ENCODE measurements around the gene SPDEF.

DNA sequence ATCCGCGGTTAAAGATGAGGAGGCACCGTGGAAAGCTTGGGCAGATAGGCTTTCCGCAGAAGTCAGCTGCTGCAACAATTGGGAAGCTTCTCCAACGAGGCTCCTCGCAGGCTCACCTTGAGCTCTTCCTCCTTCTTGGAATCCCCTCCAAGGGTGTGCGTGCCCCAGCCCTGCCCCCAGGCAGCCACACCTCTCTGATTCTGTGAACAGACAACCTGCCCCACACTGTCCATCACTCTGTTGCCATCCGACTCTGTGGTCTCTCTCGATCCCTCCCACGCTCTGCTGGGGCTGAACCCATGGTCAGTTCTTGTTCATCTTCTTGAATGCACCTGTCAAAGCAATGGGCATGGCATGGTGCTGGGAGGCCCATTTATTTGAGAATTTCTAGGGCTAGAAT lies 58.7 kb downstream of the SPDEF start:
- TF ChIP-seq, protein P1, sequence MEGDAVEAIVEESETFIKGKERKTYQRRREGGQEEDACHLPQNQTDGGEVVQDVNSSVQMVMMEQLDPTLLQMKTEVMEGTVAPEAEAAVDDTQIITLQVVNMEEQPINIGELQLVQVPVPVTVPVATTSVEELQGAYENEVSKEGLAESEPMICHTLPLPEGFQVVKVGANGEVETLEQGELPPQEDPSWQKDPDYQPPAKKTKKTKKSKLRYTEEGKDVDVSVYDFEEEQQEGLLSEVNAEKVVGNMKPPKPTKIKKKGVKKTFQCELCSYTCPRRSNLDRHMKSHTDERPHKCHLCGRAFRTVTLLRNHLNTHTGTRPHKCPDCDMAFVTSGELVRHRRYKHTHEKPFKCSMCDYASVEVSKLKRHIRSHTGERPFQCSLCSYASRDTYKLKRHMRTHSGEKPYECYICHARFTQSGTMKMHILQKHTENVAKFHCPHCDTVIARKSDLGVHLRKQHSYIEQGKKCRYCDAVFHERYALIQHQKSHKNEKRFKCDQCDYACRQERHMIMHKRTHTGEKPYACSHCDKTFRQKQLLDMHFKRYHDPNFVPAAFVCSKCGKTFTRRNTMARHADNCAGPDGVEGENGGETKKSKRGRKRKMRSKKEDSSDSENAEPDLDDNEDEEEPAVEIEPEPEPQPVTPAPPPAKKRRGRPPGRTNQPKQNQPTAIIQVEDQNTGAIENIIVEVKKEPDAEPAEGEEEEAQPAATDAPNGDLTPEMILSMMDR (IDR thresholded peaks at IDR 0.05) = no peak
- TF ChIP-seq POLR2AphosphoS5 (IDR thresholded peaks at IDR 0.05) = no peak
